Measurements from ENCODE around the gene CCDC150.

The CCDC150 gene

DNA sequence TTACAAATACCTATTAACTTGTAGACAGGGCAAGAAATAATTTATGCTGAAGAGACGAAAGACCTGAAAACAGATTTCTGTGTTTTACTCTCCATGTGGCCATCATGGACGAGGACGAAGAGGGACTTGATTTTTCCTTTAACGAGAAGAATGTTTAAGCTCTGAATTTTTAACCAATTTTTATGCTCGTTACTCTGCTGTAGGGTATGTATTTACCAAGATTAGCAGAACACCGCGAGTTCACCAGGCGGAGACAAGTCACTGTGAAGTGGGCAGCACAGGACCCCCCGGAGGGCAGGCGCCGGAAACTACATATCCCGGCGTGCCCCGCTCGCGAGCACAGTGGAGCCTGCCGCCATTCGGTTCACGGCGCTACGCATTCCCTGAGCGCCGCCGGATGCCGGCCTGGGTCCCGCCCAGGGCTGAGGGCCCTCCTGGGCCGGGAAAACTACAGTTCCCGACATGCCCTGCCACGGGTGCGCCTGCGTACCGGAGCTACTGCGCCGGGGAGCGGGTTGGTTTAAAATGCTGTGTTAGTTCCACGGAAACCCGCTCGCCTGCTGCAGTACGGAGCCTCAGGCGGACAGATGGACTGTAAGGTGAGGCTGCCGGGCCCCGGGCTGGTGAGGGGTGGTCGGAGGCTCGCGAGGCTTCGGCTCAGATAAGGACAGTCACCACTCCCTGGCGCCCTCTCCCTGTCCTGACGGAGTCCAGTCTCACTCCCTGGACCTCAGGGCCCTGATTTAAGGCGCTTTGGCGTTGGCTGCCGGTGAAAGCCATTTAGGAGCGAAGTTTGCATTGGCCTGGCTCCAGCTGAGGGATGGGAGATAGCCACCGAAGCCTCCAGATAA is at the start of gene CCDC150:
TSS of gene CCDC150 (plus strand) at position 536 of the 851 bp plus-strand sequence. CDS start at position 588, 52 bp downstream.
- Histone ChIP-seq H3F3A (ENCODE audit: insufficient read depth) (peaks cover 6% of the 10 kb centered on the region; the same call in 1 of the 2 replicates), H3K4me2 (ENCODE audit: low read depth, low read length, poor library complexity, severe bottlenecking) (peak within 1 kb of the TSS; percentile 97), H3K9me3 (ENCODE audit: insufficient read depth, low read length) (no peaks in the 10 kb centered on the region), H3K79me2 (ENCODE audit: insufficient read depth, low read length) (peaks cover 45% of the 10 kb centered on the region), H4K20me1 (ENCODE audit: low read depth, low read length) (no peaks in the 10 kb centered on the region), H3K9me2 (replicated peaks; ENCODE audit: insufficient read depth, low read length) (no peaks in the 10 kb centered on the region), H3K27ac (ENCODE audit: low read depth, low read length) (peak within 1 kb of the TSS; percentile 41), H2AFZ (ENCODE audit: low read depth, low read length, severe bottlenecking) (peak within 1 kb of the TSS; percentile 100), H3K4me3 (ENCODE audit: insufficient read depth, low read length, poor library complexity, severe bottlenecking) (peak within 1 kb of the TSS; percentile 94), H3K36me3 (ENCODE audit: low read length) (no peaks in the 10 kb centered on the region), H3K27me3 (ENCODE audit: low read length) (no peaks in the 10 kb centered on the region), H3K9ac (ENCODE audit: low read length) (peak within 1 kb of the TSS; percentile 71)
- TF ChIP-seq, protein P1, sequence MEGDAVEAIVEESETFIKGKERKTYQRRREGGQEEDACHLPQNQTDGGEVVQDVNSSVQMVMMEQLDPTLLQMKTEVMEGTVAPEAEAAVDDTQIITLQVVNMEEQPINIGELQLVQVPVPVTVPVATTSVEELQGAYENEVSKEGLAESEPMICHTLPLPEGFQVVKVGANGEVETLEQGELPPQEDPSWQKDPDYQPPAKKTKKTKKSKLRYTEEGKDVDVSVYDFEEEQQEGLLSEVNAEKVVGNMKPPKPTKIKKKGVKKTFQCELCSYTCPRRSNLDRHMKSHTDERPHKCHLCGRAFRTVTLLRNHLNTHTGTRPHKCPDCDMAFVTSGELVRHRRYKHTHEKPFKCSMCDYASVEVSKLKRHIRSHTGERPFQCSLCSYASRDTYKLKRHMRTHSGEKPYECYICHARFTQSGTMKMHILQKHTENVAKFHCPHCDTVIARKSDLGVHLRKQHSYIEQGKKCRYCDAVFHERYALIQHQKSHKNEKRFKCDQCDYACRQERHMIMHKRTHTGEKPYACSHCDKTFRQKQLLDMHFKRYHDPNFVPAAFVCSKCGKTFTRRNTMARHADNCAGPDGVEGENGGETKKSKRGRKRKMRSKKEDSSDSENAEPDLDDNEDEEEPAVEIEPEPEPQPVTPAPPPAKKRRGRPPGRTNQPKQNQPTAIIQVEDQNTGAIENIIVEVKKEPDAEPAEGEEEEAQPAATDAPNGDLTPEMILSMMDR (IDR thresholded peaks at IDR 0.05; ENCODE audit: insufficient read depth, low read length, poor library complexity, severe bottlenecking), result no peak
- no peak for TF ChIP-seq EZH2phosphoT487 (conservative IDR thresholded peaks at IDR 0.05; ENCODE audit: low read length)

DNA sequence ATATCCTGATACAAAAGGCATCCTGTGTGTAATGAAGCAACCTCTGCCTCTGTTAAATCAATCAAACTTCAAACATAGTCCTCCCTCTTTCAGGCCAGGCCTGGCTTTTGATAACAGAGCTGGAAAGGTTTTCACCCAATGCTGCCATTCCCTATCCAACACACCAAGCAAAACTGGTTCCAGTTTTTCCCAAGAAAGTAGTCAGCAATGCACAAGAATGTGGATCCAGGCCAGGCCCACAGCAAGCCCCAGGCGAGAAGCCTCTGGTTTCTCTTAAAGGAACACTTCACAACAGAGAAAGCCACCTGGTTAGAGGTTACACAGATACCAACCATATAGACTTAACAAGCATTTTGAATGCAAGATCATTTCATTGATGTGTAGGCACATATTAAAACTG is 49.2 kb upstream of the CCDC150 start:
- Histone ChIP-seq H3K36me3 (ENCODE audit: low read length) (no peaks in the 10 kb centered on the region), H3K9ac (ENCODE audit: low read length) (no peak overlapping the region), H3K27ac (ENCODE audit: low read depth, low read length) (no peak overlapping the region), H3K27me3 (ENCODE audit: low read length) (0 out of 2 replicates have a peak, but pooled peaks cover 3% of the 10 kb centered on the region), H3K4me2 (ENCODE audit: low read depth, low read length, poor library complexity, severe bottlenecking) (no peak overlapping the region), H2AFZ (ENCODE audit: low read depth, low read length, severe bottlenecking) (no peak overlapping the region), H4K20me1 (ENCODE audit: low read depth, low read length) (no peaks in the 10 kb centered on the region), H3K4me3 (ENCODE audit: insufficient read depth, low read length, poor library complexity, severe bottlenecking) (no peak overlapping the region), H3K79me2 (ENCODE audit: insufficient read depth, low read length) (no peaks in the 10 kb centered on the region), H3F3A (ENCODE audit: insufficient read depth) (no peaks in the 10 kb centered on the region), H3K9me2 (replicated peaks; ENCODE audit: insufficient read depth, low read length) (no peaks in the 10 kb centered on the region), H3K9me3 (ENCODE audit: insufficient read depth, low read length) (no peaks in the 10 kb centered on the region)
- TF ChIP-seq, protein P1 (IDR thresholded peaks at IDR 0.05; ENCODE audit: insufficient read depth, low read length, poor library complexity, severe bottlenecking), result no peak
- TF ChIP-seq EZH2phosphoT487 (conservative IDR thresholded peaks at IDR 0.05; ENCODE audit: low read length), result no peak

DNA sequence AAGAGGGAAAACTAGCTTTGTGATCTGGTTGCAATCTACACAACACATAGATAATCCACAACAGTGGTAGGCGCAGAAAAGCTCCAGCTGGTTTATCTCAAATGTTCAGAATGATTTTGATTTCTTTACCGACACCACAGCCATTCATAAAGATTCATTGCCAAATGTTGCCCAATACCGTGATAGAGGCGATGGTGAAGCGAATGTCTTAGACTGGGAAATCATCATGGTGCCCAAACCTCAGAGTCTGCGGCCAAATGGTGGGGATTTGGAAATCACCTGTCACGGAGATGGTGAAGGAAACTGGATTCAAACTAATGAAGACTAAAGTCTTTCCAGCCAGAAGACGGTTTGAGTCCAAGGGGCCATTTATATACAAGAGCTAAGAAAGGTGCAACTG is 48.5 kb upstream of the CCDC150 start:
- H3K9me2 ChIP-seq (replicated peaks; ENCODE audit: insufficient read depth, low read length), result no peaks in the 10 kb centered on the region
- no peaks in the 10 kb centered on the region for H3K36me3 ChIP-seq (ENCODE audit: low read length)
- H3K27ac ChIP-seq (ENCODE audit: low read depth, low read length), result no peak overlapping the region
- no peaks in the 10 kb centered on the region for H4K20me1 ChIP-seq (ENCODE audit: low read depth, low read length)
- no peak overlapping the region for H3K4me2 ChIP-seq (ENCODE audit: low read depth, low read length, poor library complexity, severe bottlenecking)
- H3K79me2 ChIP-seq (ENCODE audit: insufficient read depth, low read length), result no peaks in the 10 kb centered on the region
- H3K4me3 ChIP-seq (ENCODE audit: insufficient read depth, low read length, poor library complexity, severe bottlenecking), result no peak overlapping the region
- no peaks in the 10 kb centered on the region for H3K9me3 ChIP-seq (ENCODE audit: insufficient read depth, low read length)
- H3F3A ChIP-seq (ENCODE audit: insufficient read depth), result no peaks in the 10 kb centered on the region
- H2AFZ ChIP-seq (ENCODE audit: low read depth, low read length, severe bottlenecking), result no peak overlapping the region
- TF ChIP-seq, protein P1 (IDR thresholded peaks at IDR 0.05; ENCODE audit: insufficient read depth, low read length, poor library complexity, severe bottlenecking), result no peak
- no peak for TF ChIP-seq EZH2phosphoT487 (conservative IDR thresholded peaks at IDR 0.05; ENCODE audit: low read length)
- 0 out of 2 replicates have a peak, but pooled peaks cover 3% of the 10 kb centered on the region for H3K27me3 ChIP-seq (ENCODE audit: low read length)
- no peak overlapping the region for H3K9ac ChIP-seq (ENCODE audit: low read length)
